H9 (cell line): ENCODE measurements around the gene ADAR. TPM values are rescaled to one million over a fixed set of nuclear protein-coding genes. Genes with fewer than 3 reads are reported as not detected.

Experiments used
- DNase-seq: peaks from one replicate; pipeline ENCODE4 v3.0.0-alpha.2; 2017
- H2AFZ ChIP-seq: one replicate; pipeline ENCODE4 v1.6.1; 2013; ENCODE audit warnings: mild to moderate bottlenecking, low read length, control low read depth, moderate library complexity
- H2AK5ac ChIP-seq: 2 replicates; pipeline ENCODE4 v1.6.1; 2013; ENCODE audit warnings: low read length, control low read depth, mixed read lengths; ENCODE audit not compliant: insufficient read length
- H2BK120ac ChIP-seq: one replicate; pipeline ENCODE4 v1.6.1; 2013; ENCODE audit warnings: low read depth, mild to moderate bottlenecking, low read length, control low read depth, inconsistent platforms; ENCODE audit not compliant: poor library complexity, severe bottlenecking
- H2BK12ac ChIP-seq: 2 replicates; pipeline ENCODE4 v1.6.1; 2013; ENCODE audit warnings: low read length, control low read depth, mixed read lengths, low read depth; ENCODE audit not compliant: insufficient read length
- H2BK15ac ChIP-seq: 2 replicates; pipeline ENCODE4 v1.6.1; 2013; ENCODE audit warnings: low read depth, low read length, control low read depth
- H2BK20ac ChIP-seq: one replicate; pipeline ENCODE4 v1.6.1; 2013; ENCODE audit warnings: low read depth, mild to moderate bottlenecking, low read length, control low read depth, inconsistent platforms; ENCODE audit not compliant: poor library complexity, severe bottlenecking
- H2BK5ac ChIP-seq: 2 replicates; pipeline ENCODE4 v1.6.1; 2013; ENCODE audit warnings: low read length, control low read depth, mixed read lengths; ENCODE audit not compliant: insufficient read length
- H3K14ac ChIP-seq: 2 replicates; pipeline ENCODE4 v1.6.1; 2013; ENCODE audit warnings: low read length, control low read depth; ENCODE audit not compliant: insufficient read depth
- H3K18ac ChIP-seq: 2 replicates; pipeline ENCODE4 v1.6.1; 2013; ENCODE audit warnings: low read depth, mild to moderate bottlenecking, mixed read lengths, low read length, control low read depth; ENCODE audit not compliant: insufficient read length
- H3K23ac ChIP-seq: 2 replicates; pipeline ENCODE4 v1.6.1; 2013; ENCODE audit warnings: low read length, control low read depth, mixed read lengths, low read depth; ENCODE audit not compliant: insufficient read length
- H3K23me2 ChIP-seq: 2 replicates; pipeline ENCODE4 v1.6.1; 2013; ENCODE audit warnings: low read depth, mild to moderate bottlenecking, mixed read lengths, low read length, control low read depth; ENCODE audit not compliant: insufficient read length, poor library complexity, severe bottlenecking
- H3K27ac ChIP-seq: 2 replicates; pipeline ENCODE4 v1.5.1; 2013; ENCODE audit warnings: low read length, control low read depth, mixed read lengths, low read depth; ENCODE audit not compliant: insufficient read length
- H3K27me3 ChIP-seq: 2 replicates; pipeline ENCODE4 v1.6.1; 2013; ENCODE audit warnings: low read length, control low read depth, inconsistent platforms; ENCODE audit not compliant: insufficient read depth
- H3K4ac ChIP-seq: 2 replicates; pipeline ENCODE4 v1.6.1; 2013; ENCODE audit warnings: low read depth, mild to moderate bottlenecking, control low read depth, inconsistent platforms, low read length, moderate library complexity
- H3K4me1 ChIP-seq: 2 replicates; pipeline ENCODE4 v1.6.1; 2013; ENCODE audit warnings: low read length, control low read depth, inconsistent platforms; ENCODE audit not compliant: insufficient read depth
- H3K4me2 ChIP-seq: 2 replicates; pipeline ENCODE4 v1.6.1; 2013; ENCODE audit warnings: low read length, control low read depth, mixed read lengths; ENCODE audit not compliant: insufficient read length, insufficient read depth
- H3K56ac ChIP-seq: 2 replicates; pipeline ENCODE4 v1.6.1; 2013; ENCODE audit warnings: low read depth, mild to moderate bottlenecking, mixed read lengths, low read length, control low read depth; ENCODE audit not compliant: insufficient read length
- H3K79me1 ChIP-seq: 2 replicates; pipeline ENCODE4 v1.6.1; 2013; ENCODE audit warnings: low read depth, mild to moderate bottlenecking, moderate library complexity, low read length, control low read depth, inconsistent platforms; ENCODE audit not compliant: insufficient read depth, poor library complexity, severe bottlenecking
- H3K79me2 ChIP-seq: 2 replicates; pipeline ENCODE4 v1.6.1; 2013; ENCODE audit warnings: low read length, control low read depth, inconsistent platforms; ENCODE audit not compliant: insufficient read depth
- H3K9ac ChIP-seq: 2 replicates; pipeline ENCODE4 v1.6.1; 2013; ENCODE audit warnings: low read length, control low read depth, mixed read lengths; ENCODE audit not compliant: insufficient read length; ENCODE audit errors: extremely low read depth
- H3K9me3 ChIP-seq: one replicate; pipeline ENCODE4 v1.6.1; 2013; ENCODE audit warnings: low read depth, low read length, inconsistent platforms; ENCODE audit not compliant: control insufficient read depth
- H3T11ph ChIP-seq: one replicate; pipeline ENCODE4 v1.6.1; 2013; ENCODE audit warnings: mild to moderate bottlenecking, low read length, control low read depth, inconsistent platforms
- H4K20me1 ChIP-seq: one replicate; pipeline ENCODE4 v1.6.1; 2013; ENCODE audit not compliant: control insufficient read depth, insufficient read length, insufficient read depth
- H4K5ac ChIP-seq: 2 replicates; pipeline ENCODE4 v1.6.1; 2013; ENCODE audit warnings: low read depth, mild to moderate bottlenecking, mixed read lengths, low read length, control low read depth; ENCODE audit not compliant: insufficient read length
- H4K8ac ChIP-seq: replicated peaks from 2 replicates; pipeline ENCODE4 v1.6.1; 2013; ENCODE audit warnings: low read length, control low read depth, mixed read lengths, low read depth; ENCODE audit not compliant: insufficient read length
- H4K91ac ChIP-seq: 2 replicates; pipeline ENCODE4 v1.6.1; 2013; ENCODE audit warnings: low read depth, mild to moderate bottlenecking, moderate library complexity, mixed read lengths, low read length, control low read depth; ENCODE audit not compliant: insufficient read length
- H3K27ac Mint-ChIP-seq, 3 experiments: 2 replicates in 2 of 3; 3 replicates in 1 of 3; pipeline ENCODE4 v1.8.0; 2020 to 2021; ENCODE audit warnings: mixed read lengths in 3 of 3, mild to moderate bottlenecking in 1 of 3, moderate library complexity in 1 of 3
- H3K27me3 Mint-ChIP-seq: 2 replicates; pipeline ENCODE4 v1.8.0; 2021; ENCODE audit warnings: low read depth, mild to moderate bottlenecking, moderate library complexity, mixed read lengths
- H3K36me3 Mint-ChIP-seq, 3 experiments: 2 replicates in 2 of 3; 3 replicates in 1 of 3; pipeline ENCODE4 v1.8.0; 2020 to 2021; ENCODE audit warnings: low read depth in 3 of 3, mixed read lengths in 3 of 3; ENCODE audit not compliant: insufficient read depth in 1 of 3
- H3K4me1 Mint-ChIP-seq, 2 experiments: 2 replicates each; pipeline ENCODE4 v1.8.0; 2020; ENCODE audit warnings: mixed read lengths in 2 of 2
- H3K4me3 Mint-ChIP-seq, 2 experiments: 2 replicates in 1 of 2; 3 replicates in 1 of 2; pipeline ENCODE4 v1.8.0; 2020 to 2021; ENCODE audit warnings: mild to moderate bottlenecking in 2 of 2, mixed read lengths in 2 of 2, moderate library complexity in 1 of 2
- H3K9me3 Mint-ChIP-seq, 2 experiments: 2 replicates in 1 of 2; 3 replicates in 1 of 2; pipeline ENCODE4 v1.8.0; 2020; ENCODE audit warnings: mild to moderate bottlenecking in 2 of 2, mixed read lengths in 2 of 2, moderate library complexity in 1 of 2
- WGBS: extraction: QIAGEN DNeasy Blood & Tissue Kit; methylation state at CpG from one replicate; pipeline ENCODE4 v1.1.7; 2013; ENCODE audit warnings: missing lambda C conversion rate, low lambda C conversion rate, mixed read lengths; ENCODE audit not compliant: insufficient read length; ENCODE audit errors: extremely low coverage; 5-methylcytosine and 5-hydroxymethylcytosine counted together
- total RNA-seq: library from RNA; stranded (reverse); gene quantifications from 2 replicates; pipeline ENCODE4 v1.2.1, GENCODE V29; 2021
- TF ChIP-seq, protein P1 (sequence below): fragments of 200-600 bp; sonication (generic); conservative IDR thresholded peaks from 3 replicates; pipeline ENCODE4 v1.8.0; 2021; ENCODE audit warnings: antibody characterized with exemption, mild to moderate bottlenecking

ADAR gene
- total RNA-seq, 1 experiment from 2014 or later: 236 TPM

DNA sequence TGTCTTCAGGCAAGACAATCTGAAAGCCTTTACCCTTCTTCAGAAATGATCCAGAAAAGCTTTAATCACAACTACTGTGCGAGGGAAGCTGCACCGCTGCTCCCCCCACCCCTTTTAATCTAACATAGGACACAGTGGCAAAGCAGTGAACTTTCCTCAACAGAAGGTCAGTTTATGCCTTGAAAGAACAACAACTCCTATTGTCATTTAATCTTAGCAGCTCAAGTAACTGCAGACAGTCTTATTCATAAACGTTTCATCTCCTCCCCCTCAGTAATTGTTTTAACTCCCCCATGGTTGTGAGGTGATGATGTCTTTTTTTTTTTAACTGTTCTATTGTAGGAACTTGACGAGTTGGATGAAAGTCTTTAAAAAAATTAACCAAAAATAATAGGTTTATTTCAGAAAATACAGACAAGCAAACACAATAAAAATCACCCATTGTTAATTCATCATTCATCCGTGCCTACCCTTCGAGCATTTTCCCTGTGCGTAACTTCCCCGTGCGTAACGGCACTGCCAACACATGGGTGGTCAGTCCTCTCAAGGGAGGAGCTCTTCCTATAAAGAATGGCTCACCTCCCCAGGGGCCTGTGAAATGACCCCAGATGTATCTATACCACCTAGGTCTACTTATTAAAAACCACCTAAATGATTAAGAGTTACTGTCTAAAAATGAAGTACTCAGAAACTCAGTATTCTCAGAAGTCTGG lies 3.3 kb upstream of the ADAR start:
- Histone ChIP-seq H3K9ac (no peak overlapping the region), H3K23me2 (peaks cover 12% of the 10 kb centered on the region), H3K9me3 (no peaks in the 10 kb centered on the region), H2AK5ac (no peak overlapping the region), H2BK12ac (no peak overlapping the region), H2BK20ac (no peak overlapping the region), H3K79me1 (peaks cover 4% of the 10 kb centered on the region), H3K14ac (no peak overlapping the region), H3K27me3 (no peaks in the 10 kb centered on the region), H3K23ac (no peak overlapping the region), H3K4me2 (peak overlapping the region; percentile 27), H4K91ac (no peak overlapping the region), H2BK15ac (no peak overlapping the region), H4K5ac (no peak overlapping the region), H3K4ac (no peak overlapping the region), H3T11ph (no peak overlapping the region), H3K56ac (no peak overlapping the region), H4K8ac (no peak overlapping the region), H3K27ac (no peak overlapping the region), H2BK5ac (no peak overlapping the region), H3K79me2 (peaks cover 22% of the 10 kb centered on the region; the same call in 1 of the 2 replicates), H2BK120ac (no peak overlapping the region), H3K18ac (no peak overlapping the region), H3K4me1 (peaks cover 18% of the 10 kb centered on the region; the same call in 1 of the 2 replicates), H4K20me1 (no peaks in the 10 kb centered on the region), H2AFZ (no peak overlapping the region)
- Mint-ChIP-seq H3K4me1 (peaks cover 59 to 62% of the 10 kb centered on the region in 2 experiments), H3K27me3 (no peaks in the 10 kb centered on the region; the same call in 1 of the 2 replicates), H3K9me3 (no peaks in the 10 kb centered on the region), H3K4me3 (peak overlapping the region; percentile 16 to 68), H3K36me3 (0 out of 7 replicates have a peak, but pooled peaks cover 0 to 2% (median 0%) of the 10 kb centered on the region in 3 experiments), H3K27ac (peak overlapping the region; percentile 84 to 98 (median 96))
- WGBS: no CpG with 5 or more reads among the region's 10 CpGs
- TF ChIP-seq, protein P1, sequence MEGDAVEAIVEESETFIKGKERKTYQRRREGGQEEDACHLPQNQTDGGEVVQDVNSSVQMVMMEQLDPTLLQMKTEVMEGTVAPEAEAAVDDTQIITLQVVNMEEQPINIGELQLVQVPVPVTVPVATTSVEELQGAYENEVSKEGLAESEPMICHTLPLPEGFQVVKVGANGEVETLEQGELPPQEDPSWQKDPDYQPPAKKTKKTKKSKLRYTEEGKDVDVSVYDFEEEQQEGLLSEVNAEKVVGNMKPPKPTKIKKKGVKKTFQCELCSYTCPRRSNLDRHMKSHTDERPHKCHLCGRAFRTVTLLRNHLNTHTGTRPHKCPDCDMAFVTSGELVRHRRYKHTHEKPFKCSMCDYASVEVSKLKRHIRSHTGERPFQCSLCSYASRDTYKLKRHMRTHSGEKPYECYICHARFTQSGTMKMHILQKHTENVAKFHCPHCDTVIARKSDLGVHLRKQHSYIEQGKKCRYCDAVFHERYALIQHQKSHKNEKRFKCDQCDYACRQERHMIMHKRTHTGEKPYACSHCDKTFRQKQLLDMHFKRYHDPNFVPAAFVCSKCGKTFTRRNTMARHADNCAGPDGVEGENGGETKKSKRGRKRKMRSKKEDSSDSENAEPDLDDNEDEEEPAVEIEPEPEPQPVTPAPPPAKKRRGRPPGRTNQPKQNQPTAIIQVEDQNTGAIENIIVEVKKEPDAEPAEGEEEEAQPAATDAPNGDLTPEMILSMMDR: no peak
- DNase-seq: no peak
